H9 (cell line): ENCODE results near the gene THEM4. TPM values are rescaled to one million over a fixed set of nuclear protein-coding genes. Genes with fewer than 3 reads are reported as not detected.

ENCODE experiments used
- DNase-seq: peaks from one replicate; pipeline ENCODE4 v3.0.0-alpha.2; 2017
- H2AFZ ChIP-seq: one replicate; pipeline ENCODE4 v1.6.1; 2013; ENCODE audit warnings: mild to moderate bottlenecking, low read length, control low read depth, moderate library complexity
- H2AK5ac ChIP-seq: 2 replicates; pipeline ENCODE4 v1.6.1; 2013; ENCODE audit warnings: low read length, control low read depth, mixed read lengths; ENCODE audit not compliant: insufficient read length
- H2BK120ac ChIP-seq: one replicate; pipeline ENCODE4 v1.6.1; 2013; ENCODE audit warnings: low read depth, mild to moderate bottlenecking, low read length, control low read depth, inconsistent platforms; ENCODE audit not compliant: poor library complexity, severe bottlenecking
- H2BK12ac ChIP-seq: 2 replicates; pipeline ENCODE4 v1.6.1; 2013; ENCODE audit warnings: low read length, control low read depth, mixed read lengths, low read depth; ENCODE audit not compliant: insufficient read length
- H2BK15ac ChIP-seq: 2 replicates; pipeline ENCODE4 v1.6.1; 2013; ENCODE audit warnings: low read depth, low read length, control low read depth
- H2BK20ac ChIP-seq: one replicate; pipeline ENCODE4 v1.6.1; 2013; ENCODE audit warnings: low read depth, mild to moderate bottlenecking, low read length, control low read depth, inconsistent platforms; ENCODE audit not compliant: poor library complexity, severe bottlenecking
- H2BK5ac ChIP-seq: 2 replicates; pipeline ENCODE4 v1.6.1; 2013; ENCODE audit warnings: low read length, control low read depth, mixed read lengths; ENCODE audit not compliant: insufficient read length
- H3K14ac ChIP-seq: 2 replicates; pipeline ENCODE4 v1.6.1; 2013; ENCODE audit warnings: low read length, control low read depth; ENCODE audit not compliant: insufficient read depth
- H3K18ac ChIP-seq: 2 replicates; pipeline ENCODE4 v1.6.1; 2013; ENCODE audit warnings: low read depth, mild to moderate bottlenecking, mixed read lengths, low read length, control low read depth; ENCODE audit not compliant: insufficient read length
- H3K23ac ChIP-seq: 2 replicates; pipeline ENCODE4 v1.6.1; 2013; ENCODE audit warnings: low read length, control low read depth, mixed read lengths, low read depth; ENCODE audit not compliant: insufficient read length
- H3K23me2 ChIP-seq: 2 replicates; pipeline ENCODE4 v1.6.1; 2013; ENCODE audit warnings: low read depth, mild to moderate bottlenecking, mixed read lengths, low read length, control low read depth; ENCODE audit not compliant: insufficient read length, poor library complexity, severe bottlenecking
- H3K27ac ChIP-seq: 2 replicates; pipeline ENCODE4 v1.5.1; 2013; ENCODE audit warnings: low read length, control low read depth, mixed read lengths, low read depth; ENCODE audit not compliant: insufficient read length
- H3K27me3 ChIP-seq: 2 replicates; pipeline ENCODE4 v1.6.1; 2013; ENCODE audit warnings: low read length, control low read depth, inconsistent platforms; ENCODE audit not compliant: insufficient read depth
- H3K4ac ChIP-seq: 2 replicates; pipeline ENCODE4 v1.6.1; 2013; ENCODE audit warnings: low read depth, mild to moderate bottlenecking, control low read depth, inconsistent platforms, low read length, moderate library complexity
- H3K4me1 ChIP-seq: 2 replicates; pipeline ENCODE4 v1.6.1; 2013; ENCODE audit warnings: low read length, control low read depth, inconsistent platforms; ENCODE audit not compliant: insufficient read depth
- H3K4me2 ChIP-seq: 2 replicates; pipeline ENCODE4 v1.6.1; 2013; ENCODE audit warnings: low read length, control low read depth, mixed read lengths; ENCODE audit not compliant: insufficient read length, insufficient read depth
- H3K56ac ChIP-seq: 2 replicates; pipeline ENCODE4 v1.6.1; 2013; ENCODE audit warnings: low read depth, mild to moderate bottlenecking, mixed read lengths, low read length, control low read depth; ENCODE audit not compliant: insufficient read length
- H3K79me1 ChIP-seq: 2 replicates; pipeline ENCODE4 v1.6.1; 2013; ENCODE audit warnings: low read depth, mild to moderate bottlenecking, moderate library complexity, low read length, control low read depth, inconsistent platforms; ENCODE audit not compliant: insufficient read depth, poor library complexity, severe bottlenecking
- H3K79me2 ChIP-seq: 2 replicates; pipeline ENCODE4 v1.6.1; 2013; ENCODE audit warnings: low read length, control low read depth, inconsistent platforms; ENCODE audit not compliant: insufficient read depth
- H3K9ac ChIP-seq: 2 replicates; pipeline ENCODE4 v1.6.1; 2013; ENCODE audit warnings: low read length, control low read depth, mixed read lengths; ENCODE audit not compliant: insufficient read length; ENCODE audit errors: extremely low read depth
- H3K9me3 ChIP-seq: one replicate; pipeline ENCODE4 v1.6.1; 2013; ENCODE audit warnings: low read depth, low read length, inconsistent platforms; ENCODE audit not compliant: control insufficient read depth
- H3T11ph ChIP-seq: one replicate; pipeline ENCODE4 v1.6.1; 2013; ENCODE audit warnings: mild to moderate bottlenecking, low read length, control low read depth, inconsistent platforms
- H4K20me1 ChIP-seq: one replicate; pipeline ENCODE4 v1.6.1; 2013; ENCODE audit not compliant: control insufficient read depth, insufficient read length, insufficient read depth
- H4K5ac ChIP-seq: 2 replicates; pipeline ENCODE4 v1.6.1; 2013; ENCODE audit warnings: low read depth, mild to moderate bottlenecking, mixed read lengths, low read length, control low read depth; ENCODE audit not compliant: insufficient read length
- H4K8ac ChIP-seq: replicated peaks from 2 replicates; pipeline ENCODE4 v1.6.1; 2013; ENCODE audit warnings: low read length, control low read depth, mixed read lengths, low read depth; ENCODE audit not compliant: insufficient read length
- H4K91ac ChIP-seq: 2 replicates; pipeline ENCODE4 v1.6.1; 2013; ENCODE audit warnings: low read depth, mild to moderate bottlenecking, moderate library complexity, mixed read lengths, low read length, control low read depth; ENCODE audit not compliant: insufficient read length
- H3K27ac Mint-ChIP-seq, 3 experiments: 2 replicates in 2 of 3; 3 replicates in 1 of 3; pipeline ENCODE4 v1.8.0; 2020 to 2021; ENCODE audit warnings: mixed read lengths in 3 of 3, mild to moderate bottlenecking in 1 of 3, moderate library complexity in 1 of 3
- H3K27me3 Mint-ChIP-seq: 2 replicates; pipeline ENCODE4 v1.8.0; 2021; ENCODE audit warnings: low read depth, mild to moderate bottlenecking, moderate library complexity, mixed read lengths
- H3K36me3 Mint-ChIP-seq, 3 experiments: 2 replicates in 2 of 3; 3 replicates in 1 of 3; pipeline ENCODE4 v1.8.0; 2020 to 2021; ENCODE audit warnings: low read depth in 3 of 3, mixed read lengths in 3 of 3; ENCODE audit not compliant: insufficient read depth in 1 of 3
- H3K4me1 Mint-ChIP-seq, 2 experiments: 2 replicates each; pipeline ENCODE4 v1.8.0; 2020; ENCODE audit warnings: mixed read lengths in 2 of 2
- H3K4me3 Mint-ChIP-seq, 2 experiments: 2 replicates in 1 of 2; 3 replicates in 1 of 2; pipeline ENCODE4 v1.8.0; 2020 to 2021; ENCODE audit warnings: mild to moderate bottlenecking in 2 of 2, mixed read lengths in 2 of 2, moderate library complexity in 1 of 2
- H3K9me3 Mint-ChIP-seq, 2 experiments: 2 replicates in 1 of 2; 3 replicates in 1 of 2; pipeline ENCODE4 v1.8.0; 2020; ENCODE audit warnings: mild to moderate bottlenecking in 2 of 2, mixed read lengths in 2 of 2, moderate library complexity in 1 of 2
- WGBS: extraction: QIAGEN DNeasy Blood & Tissue Kit; methylation state at CpG from one replicate; pipeline ENCODE4 v1.1.7; 2013; ENCODE audit warnings: missing lambda C conversion rate, low lambda C conversion rate, mixed read lengths; ENCODE audit not compliant: insufficient read length; ENCODE audit errors: extremely low coverage; 5-methylcytosine and 5-hydroxymethylcytosine counted together
- total RNA-seq: library from RNA; stranded (reverse); gene quantifications from 2 replicates; pipeline ENCODE4 v1.2.1, GENCODE V29; 2021
- TF ChIP-seq, protein P1 (sequence below): fragments of 200-600 bp; sonication (generic); conservative IDR thresholded peaks from 3 replicates; pipeline ENCODE4 v1.8.0; 2021; ENCODE audit warnings: antibody characterized with exemption, mild to moderate bottlenecking

THEM4 gene
- total RNA-seq, 1 experiment from 2014 or later, result 10.5 TPM

DNA sequence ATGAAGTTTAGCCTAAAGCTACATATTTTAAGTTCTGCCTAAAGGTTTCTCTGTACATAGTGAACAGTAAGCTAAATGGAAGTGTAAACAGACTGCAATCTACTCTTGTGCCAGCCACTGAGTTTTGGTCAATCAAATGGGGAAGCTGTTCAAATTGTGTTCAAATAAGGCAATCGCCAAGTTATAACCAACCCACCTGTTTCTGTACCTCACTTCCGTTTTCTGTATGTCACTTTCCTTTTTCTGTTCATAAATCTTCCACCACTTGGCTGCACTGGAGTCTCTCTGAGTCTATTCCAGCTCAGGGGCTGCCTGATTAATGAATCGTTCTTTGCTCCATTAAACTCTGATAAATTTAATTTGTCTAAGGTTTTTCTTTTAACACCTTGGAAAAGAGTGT, 10.8 kb upstream of the THEM4 start:
- H3K79me1 ChIP-seq, result no peaks in the 10 kb centered on the region
- H3T11ph ChIP-seq, result no peak overlapping the region
- no peak overlapping the region for H3K18ac ChIP-seq
- no CpG with 5 or more reads among the region's 3 CpGs for WGBS
- H3K56ac ChIP-seq, result no peak overlapping the region
- no peak overlapping the region for H4K8ac ChIP-seq
- no peak overlapping the region for H3K9ac ChIP-seq
- no peak overlapping the region for H3K27ac ChIP-seq
- no peak overlapping the region for H4K91ac ChIP-seq
- no peak overlapping the region for H4K5ac ChIP-seq
- H2BK5ac ChIP-seq, result no peak overlapping the region
- H4K20me1 ChIP-seq, result no peaks in the 10 kb centered on the region
- H2BK120ac ChIP-seq, result no peak overlapping the region
- no peak overlapping the region for H2BK20ac ChIP-seq
- H2BK12ac ChIP-seq, result no peak overlapping the region
- H2BK15ac ChIP-seq, result no peak overlapping the region
- H3K27ac Mint-ChIP-seq, result no peak overlapping the region
- no peaks in the 10 kb centered on the region for H3K27me3 ChIP-seq
- no peak overlapping the region for H3K4ac ChIP-seq
- peaks cover 3% of the 10 kb centered on the region; the same call in 1 of the 2 replicates for H3K27me3 Mint-ChIP-seq
- no peak overlapping the region for H3K4me2 ChIP-seq
- H3K4me3 Mint-ChIP-seq, result no peak overlapping the region
- no peaks in the 10 kb centered on the region for H3K9me3 ChIP-seq
- no peak overlapping the region for H2AFZ ChIP-seq
- no peaks in the 10 kb centered on the region for H3K36me3 Mint-ChIP-seq
- no peaks in the 10 kb centered on the region for H3K4me1 ChIP-seq
- H3K79me2 ChIP-seq, result no peaks in the 10 kb centered on the region
- TF ChIP-seq, protein P1, sequence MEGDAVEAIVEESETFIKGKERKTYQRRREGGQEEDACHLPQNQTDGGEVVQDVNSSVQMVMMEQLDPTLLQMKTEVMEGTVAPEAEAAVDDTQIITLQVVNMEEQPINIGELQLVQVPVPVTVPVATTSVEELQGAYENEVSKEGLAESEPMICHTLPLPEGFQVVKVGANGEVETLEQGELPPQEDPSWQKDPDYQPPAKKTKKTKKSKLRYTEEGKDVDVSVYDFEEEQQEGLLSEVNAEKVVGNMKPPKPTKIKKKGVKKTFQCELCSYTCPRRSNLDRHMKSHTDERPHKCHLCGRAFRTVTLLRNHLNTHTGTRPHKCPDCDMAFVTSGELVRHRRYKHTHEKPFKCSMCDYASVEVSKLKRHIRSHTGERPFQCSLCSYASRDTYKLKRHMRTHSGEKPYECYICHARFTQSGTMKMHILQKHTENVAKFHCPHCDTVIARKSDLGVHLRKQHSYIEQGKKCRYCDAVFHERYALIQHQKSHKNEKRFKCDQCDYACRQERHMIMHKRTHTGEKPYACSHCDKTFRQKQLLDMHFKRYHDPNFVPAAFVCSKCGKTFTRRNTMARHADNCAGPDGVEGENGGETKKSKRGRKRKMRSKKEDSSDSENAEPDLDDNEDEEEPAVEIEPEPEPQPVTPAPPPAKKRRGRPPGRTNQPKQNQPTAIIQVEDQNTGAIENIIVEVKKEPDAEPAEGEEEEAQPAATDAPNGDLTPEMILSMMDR, result no peak
- peaks cover 11 to 12% of the 10 kb centered on the region in 2 experiments; a peak in 3 of 4 replicates for H3K4me1 Mint-ChIP-seq
- no peak overlapping the region for H2AK5ac ChIP-seq
- H3K9me3 Mint-ChIP-seq, result peaks cover 0 to 2% of the 10 kb centered on the region in 2 experiments; a peak in 1 of 5 replicates
- DNase-seq, result no peak
- no peak overlapping the region for H3K23ac ChIP-seq
- no peaks in the 10 kb centered on the region for H3K23me2 ChIP-seq
- no peak overlapping the region for H3K14ac ChIP-seq
